H9 (cell line): ENCODE data around the gene GALNT17. TPM values are rescaled to one million over a fixed set of nuclear protein-coding genes. Genes with fewer than 3 reads are reported as not detected.

Source experiments
- DNase-seq: peaks from one replicate; pipeline ENCODE4 v3.0.0-alpha.2; 2017
- H2AFZ ChIP-seq: one replicate; pipeline ENCODE4 v1.6.1; 2013; ENCODE audit warnings: mild to moderate bottlenecking, low read length, control low read depth, moderate library complexity
- H2AK5ac ChIP-seq: 2 replicates; pipeline ENCODE4 v1.6.1; 2013; ENCODE audit warnings: low read length, control low read depth, mixed read lengths; ENCODE audit not compliant: insufficient read length
- H2BK120ac ChIP-seq: one replicate; pipeline ENCODE4 v1.6.1; 2013; ENCODE audit warnings: low read depth, mild to moderate bottlenecking, low read length, control low read depth, inconsistent platforms; ENCODE audit not compliant: poor library complexity, severe bottlenecking
- H2BK12ac ChIP-seq: 2 replicates; pipeline ENCODE4 v1.6.1; 2013; ENCODE audit warnings: low read length, control low read depth, mixed read lengths, low read depth; ENCODE audit not compliant: insufficient read length
- H2BK15ac ChIP-seq: 2 replicates; pipeline ENCODE4 v1.6.1; 2013; ENCODE audit warnings: low read depth, low read length, control low read depth
- H2BK20ac ChIP-seq: one replicate; pipeline ENCODE4 v1.6.1; 2013; ENCODE audit warnings: low read depth, mild to moderate bottlenecking, low read length, control low read depth, inconsistent platforms; ENCODE audit not compliant: poor library complexity, severe bottlenecking
- H2BK5ac ChIP-seq: 2 replicates; pipeline ENCODE4 v1.6.1; 2013; ENCODE audit warnings: low read length, control low read depth, mixed read lengths; ENCODE audit not compliant: insufficient read length
- H3K14ac ChIP-seq: 2 replicates; pipeline ENCODE4 v1.6.1; 2013; ENCODE audit warnings: low read length, control low read depth; ENCODE audit not compliant: insufficient read depth
- H3K18ac ChIP-seq: 2 replicates; pipeline ENCODE4 v1.6.1; 2013; ENCODE audit warnings: low read depth, mild to moderate bottlenecking, mixed read lengths, low read length, control low read depth; ENCODE audit not compliant: insufficient read length
- H3K23ac ChIP-seq: 2 replicates; pipeline ENCODE4 v1.6.1; 2013; ENCODE audit warnings: low read length, control low read depth, mixed read lengths, low read depth; ENCODE audit not compliant: insufficient read length
- H3K23me2 ChIP-seq: 2 replicates; pipeline ENCODE4 v1.6.1; 2013; ENCODE audit warnings: low read depth, mild to moderate bottlenecking, mixed read lengths, low read length, control low read depth; ENCODE audit not compliant: insufficient read length, poor library complexity, severe bottlenecking
- H3K27ac ChIP-seq: 2 replicates; pipeline ENCODE4 v1.5.1; 2013; ENCODE audit warnings: low read length, control low read depth, mixed read lengths, low read depth; ENCODE audit not compliant: insufficient read length
- H3K27me3 ChIP-seq: 2 replicates; pipeline ENCODE4 v1.6.1; 2013; ENCODE audit warnings: low read length, control low read depth, inconsistent platforms; ENCODE audit not compliant: insufficient read depth
- H3K4ac ChIP-seq: 2 replicates; pipeline ENCODE4 v1.6.1; 2013; ENCODE audit warnings: low read depth, mild to moderate bottlenecking, control low read depth, inconsistent platforms, low read length, moderate library complexity
- H3K4me1 ChIP-seq: 2 replicates; pipeline ENCODE4 v1.6.1; 2013; ENCODE audit warnings: low read length, control low read depth, inconsistent platforms; ENCODE audit not compliant: insufficient read depth
- H3K4me2 ChIP-seq: 2 replicates; pipeline ENCODE4 v1.6.1; 2013; ENCODE audit warnings: low read length, control low read depth, mixed read lengths; ENCODE audit not compliant: insufficient read length, insufficient read depth
- H3K56ac ChIP-seq: 2 replicates; pipeline ENCODE4 v1.6.1; 2013; ENCODE audit warnings: low read depth, mild to moderate bottlenecking, mixed read lengths, low read length, control low read depth; ENCODE audit not compliant: insufficient read length
- H3K79me1 ChIP-seq: 2 replicates; pipeline ENCODE4 v1.6.1; 2013; ENCODE audit warnings: low read depth, mild to moderate bottlenecking, moderate library complexity, low read length, control low read depth, inconsistent platforms; ENCODE audit not compliant: insufficient read depth, poor library complexity, severe bottlenecking
- H3K79me2 ChIP-seq: 2 replicates; pipeline ENCODE4 v1.6.1; 2013; ENCODE audit warnings: low read length, control low read depth, inconsistent platforms; ENCODE audit not compliant: insufficient read depth
- H3K9ac ChIP-seq: 2 replicates; pipeline ENCODE4 v1.6.1; 2013; ENCODE audit warnings: low read length, control low read depth, mixed read lengths; ENCODE audit not compliant: insufficient read length; ENCODE audit errors: extremely low read depth
- H3K9me3 ChIP-seq: one replicate; pipeline ENCODE4 v1.6.1; 2013; ENCODE audit warnings: low read depth, low read length, inconsistent platforms; ENCODE audit not compliant: control insufficient read depth
- H3T11ph ChIP-seq: one replicate; pipeline ENCODE4 v1.6.1; 2013; ENCODE audit warnings: mild to moderate bottlenecking, low read length, control low read depth, inconsistent platforms
- H4K20me1 ChIP-seq: one replicate; pipeline ENCODE4 v1.6.1; 2013; ENCODE audit not compliant: control insufficient read depth, insufficient read length, insufficient read depth
- H4K5ac ChIP-seq: 2 replicates; pipeline ENCODE4 v1.6.1; 2013; ENCODE audit warnings: low read depth, mild to moderate bottlenecking, mixed read lengths, low read length, control low read depth; ENCODE audit not compliant: insufficient read length
- H4K8ac ChIP-seq: replicated peaks from 2 replicates; pipeline ENCODE4 v1.6.1; 2013; ENCODE audit warnings: low read length, control low read depth, mixed read lengths, low read depth; ENCODE audit not compliant: insufficient read length
- H4K91ac ChIP-seq: 2 replicates; pipeline ENCODE4 v1.6.1; 2013; ENCODE audit warnings: low read depth, mild to moderate bottlenecking, moderate library complexity, mixed read lengths, low read length, control low read depth; ENCODE audit not compliant: insufficient read length
- H3K27ac Mint-ChIP-seq, 3 experiments: 2 replicates in 2 of 3; 3 replicates in 1 of 3; pipeline ENCODE4 v1.8.0; 2020 to 2021; ENCODE audit warnings: mixed read lengths in 3 of 3, mild to moderate bottlenecking in 1 of 3, moderate library complexity in 1 of 3
- H3K27me3 Mint-ChIP-seq: 2 replicates; pipeline ENCODE4 v1.8.0; 2021; ENCODE audit warnings: low read depth, mild to moderate bottlenecking, moderate library complexity, mixed read lengths
- H3K36me3 Mint-ChIP-seq, 3 experiments: 2 replicates in 2 of 3; 3 replicates in 1 of 3; pipeline ENCODE4 v1.8.0; 2020 to 2021; ENCODE audit warnings: low read depth in 3 of 3, mixed read lengths in 3 of 3; ENCODE audit not compliant: insufficient read depth in 1 of 3
- H3K4me1 Mint-ChIP-seq, 2 experiments: 2 replicates each; pipeline ENCODE4 v1.8.0; 2020; ENCODE audit warnings: mixed read lengths in 2 of 2
- H3K4me3 Mint-ChIP-seq, 2 experiments: 2 replicates in 1 of 2; 3 replicates in 1 of 2; pipeline ENCODE4 v1.8.0; 2020 to 2021; ENCODE audit warnings: mild to moderate bottlenecking in 2 of 2, mixed read lengths in 2 of 2, moderate library complexity in 1 of 2
- H3K9me3 Mint-ChIP-seq, 2 experiments: 2 replicates in 1 of 2; 3 replicates in 1 of 2; pipeline ENCODE4 v1.8.0; 2020; ENCODE audit warnings: mild to moderate bottlenecking in 2 of 2, mixed read lengths in 2 of 2, moderate library complexity in 1 of 2
- CTCF ChIP-seq: fragments of 200-600 bp; sonication (generic); conservative IDR thresholded peaks from 3 replicates; pipeline ENCODE4 v1.8.0; 2021; ENCODE audit warnings: antibody characterized with exemption, mild to moderate bottlenecking
- WGBS: extraction: QIAGEN DNeasy Blood & Tissue Kit; methylation state at CpG from one replicate; pipeline ENCODE4 v1.1.7; 2013; ENCODE audit warnings: missing lambda C conversion rate, low lambda C conversion rate, mixed read lengths; ENCODE audit not compliant: insufficient read length; ENCODE audit errors: extremely low coverage; 5-methylcytosine and 5-hydroxymethylcytosine counted together
- total RNA-seq: library from RNA; stranded (reverse); gene quantifications from 2 replicates; pipeline ENCODE4 v1.2.1, GENCODE V29; 2021

GALNT17 gene
- total RNA-seq, 1 experiment from 2014 or later: 43.2 TPM

GRCh38 chr7:71364551-71364950, 232.6 kb downstream of the GALNT17 start:
- H4K20me1 ChIP-seq: no peaks in the 10 kb centered on the region
- no peak for TF ChIP-seq CTCF
- H2BK15ac ChIP-seq: no peak overlapping the region
- no peak overlapping the region for H4K5ac ChIP-seq
- no peak overlapping the region for H3K56ac ChIP-seq
- H3K18ac ChIP-seq: no peak overlapping the region
- peaks cover 16 to 30% (median 24%) of the 10 kb centered on the region in 3 experiments for H3K36me3 Mint-ChIP-seq
- no peak overlapping the region for H3K4me3 Mint-ChIP-seq
- no peak overlapping the region for H3K4me2 ChIP-seq
- peak overlapping the region in 2 of 3 experiments; percentile 15 to 72; a peak in 5 of 7 replicates for H3K27ac Mint-ChIP-seq
- H2BK20ac ChIP-seq: no peak overlapping the region
- WGBS: no CpG with 5 or more reads among the region's 2 CpGs
- H4K91ac ChIP-seq: no peak overlapping the region
- H2AFZ ChIP-seq: no peak overlapping the region
- H2AK5ac ChIP-seq: no peak overlapping the region
- peaks cover 26 to 27% of the 10 kb centered on the region in 2 experiments for H3K4me1 Mint-ChIP-seq
- no peaks in the 10 kb centered on the region; the same call in none of the 2 replicates for H3K27me3 Mint-ChIP-seq
- no peak overlapping the region for H3T11ph ChIP-seq
- H2BK5ac ChIP-seq: no peak overlapping the region
- H3K79me1 ChIP-seq: no peaks in the 10 kb centered on the region
- H3K9ac ChIP-seq: no peak overlapping the region
- no peaks in the 10 kb centered on the region; the same call in 1 of the 2 replicates for H3K4me1 ChIP-seq
- no peak for DNase-seq
- H3K9me3 Mint-ChIP-seq: peaks cover 3 to 15% of the 10 kb centered on the region in 2 experiments; a peak in 4 of 5 replicates
- H3K14ac ChIP-seq: no peak overlapping the region
- H4K8ac ChIP-seq: no peak overlapping the region
- no peaks in the 10 kb centered on the region for H3K27me3 ChIP-seq
- H3K9me3 ChIP-seq: no peaks in the 10 kb centered on the region
- peaks cover 5% of the 10 kb centered on the region; the same call in 1 of the 2 replicates for H3K79me2 ChIP-seq
- no peak overlapping the region for H3K27ac ChIP-seq
- H2BK120ac ChIP-seq: no peak overlapping the region
- no peak overlapping the region for H2BK12ac ChIP-seq
- no peaks in the 10 kb centered on the region for H3K23me2 ChIP-seq
- no peak overlapping the region for H3K23ac ChIP-seq
- H3K4ac ChIP-seq: no peak overlapping the region
